NCI-H1092 treated with DMSO at 0.1 percent for 48 hours (cell line): ENCODE measurements around the gene ZNF165.
"Not testable (repeated sequence)": the region's sequence is repeated elsewhere in the genome, so short reads cannot be mapped to it uniquely, and the experiment has no call there.

Source experiments
- DNase-seq: peaks from one replicate; lab custom pipeline; 2025; lab: John Stamatoyannopoulos, UW

ZNF165 gene

DNA sequence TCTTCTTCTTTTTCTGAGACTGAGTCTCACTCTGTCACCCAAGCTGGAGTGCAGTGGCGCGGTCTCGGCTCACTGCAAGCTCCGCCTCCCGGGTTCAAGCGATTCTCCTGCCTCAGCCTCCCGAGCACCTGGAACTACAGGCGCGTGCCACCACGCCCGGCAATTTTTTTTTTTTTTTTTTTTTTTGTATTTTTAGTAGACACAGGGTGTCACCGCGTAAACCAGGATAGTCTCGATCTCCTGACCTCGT, at the start of gene ZNF165:
ZNF165 (plus strand) TSS at position 188 of the 250 bp plus-strand sequence. CDS start 4,913 bp downstream, outside the sequence.
- not testable (repeated sequence) for DNase-seq

DNA sequence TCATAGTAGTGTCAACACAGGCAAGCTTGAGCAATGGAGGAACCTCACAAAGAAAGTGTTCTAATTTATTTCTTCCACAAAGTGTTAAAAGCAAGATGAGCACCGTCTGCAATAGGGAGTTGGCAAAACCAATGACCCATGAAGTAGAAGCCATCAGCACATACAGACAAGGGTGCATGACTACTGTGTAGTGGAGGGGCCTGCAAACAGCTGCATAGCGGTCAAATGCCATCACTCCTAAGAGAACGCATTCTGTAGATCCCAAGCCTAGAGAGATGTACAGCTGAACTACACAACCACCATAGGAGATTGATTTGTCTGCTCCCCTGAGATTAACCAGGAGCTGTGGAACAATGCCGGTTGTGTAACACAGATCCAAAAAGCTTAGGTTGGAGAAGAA, 26.8 kb upstream of the ZNF165 start:
- DNase-seq, result no peak

DNA sequence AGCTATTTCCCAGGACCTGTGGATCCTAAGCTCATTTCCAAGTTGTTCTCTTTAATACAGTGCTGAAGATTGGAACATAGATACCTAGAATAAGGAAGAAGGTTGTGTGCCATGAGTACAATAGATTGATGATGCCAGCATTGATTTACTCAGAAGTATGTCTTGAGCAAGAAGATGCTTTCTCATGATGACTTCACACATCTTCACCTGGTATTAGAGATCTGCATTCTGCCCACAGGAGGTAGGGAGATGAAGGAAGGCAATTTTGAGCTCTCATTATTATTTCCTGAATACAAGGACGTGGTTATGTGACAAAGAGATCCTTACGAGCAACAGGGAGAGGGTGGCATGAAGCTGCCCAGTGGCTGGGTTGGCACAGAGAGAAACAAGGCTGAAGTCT, 20.0 kb upstream of the ZNF165 start:
- no peak for DNase-seq

DNA sequence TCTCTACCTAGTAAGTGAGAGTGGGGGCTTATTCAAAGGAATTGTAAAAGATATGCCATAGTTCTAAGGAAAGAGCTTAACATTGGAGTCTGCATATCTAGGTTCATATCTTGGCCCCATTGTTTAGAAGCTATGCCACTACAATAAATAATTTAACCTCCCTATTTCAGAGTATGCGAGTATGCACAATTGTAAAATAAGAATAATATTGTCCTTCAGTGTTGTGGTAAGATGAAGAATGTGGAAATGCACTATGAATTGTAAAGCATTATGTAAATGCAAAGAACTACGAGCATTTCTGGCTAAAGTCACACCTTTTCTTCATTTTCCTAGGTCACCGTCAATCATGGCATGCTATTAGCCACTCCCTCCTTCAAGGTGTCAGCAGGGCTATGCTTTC, 16.1 kb upstream of the ZNF165 start:
- no peak for DNase-seq

- DNase-seq, result no peak
Measured at GRCh38 chr6:28068067-28068466, 12.3 kb upstream of the ZNF165 start.

DNA sequence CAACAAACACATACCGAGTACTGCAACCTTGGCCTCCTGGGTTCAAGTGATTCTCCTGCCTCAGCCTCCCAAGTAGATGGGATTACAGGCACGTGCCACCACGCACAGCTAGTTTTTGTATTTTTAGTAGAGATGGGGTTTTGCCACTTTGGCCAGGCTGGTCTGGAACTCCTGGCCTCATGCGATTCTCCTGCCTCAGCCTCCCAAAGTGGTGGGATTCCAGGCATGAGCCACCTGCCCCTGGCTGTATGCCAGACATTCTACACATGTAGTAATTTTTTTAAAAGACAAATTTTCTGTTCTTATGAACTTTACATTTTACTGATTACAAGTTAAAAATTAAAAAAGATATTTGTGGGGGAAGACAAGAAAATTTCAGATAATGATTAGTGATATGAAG, 9.4 kb upstream of the ZNF165 start:
- not testable (repeated sequence) for DNase-seq

GRCh38 chr6:28078050-28078449, 2.3 kb upstream of the ZNF165 start:
- no peak for DNase-seq

DNA sequence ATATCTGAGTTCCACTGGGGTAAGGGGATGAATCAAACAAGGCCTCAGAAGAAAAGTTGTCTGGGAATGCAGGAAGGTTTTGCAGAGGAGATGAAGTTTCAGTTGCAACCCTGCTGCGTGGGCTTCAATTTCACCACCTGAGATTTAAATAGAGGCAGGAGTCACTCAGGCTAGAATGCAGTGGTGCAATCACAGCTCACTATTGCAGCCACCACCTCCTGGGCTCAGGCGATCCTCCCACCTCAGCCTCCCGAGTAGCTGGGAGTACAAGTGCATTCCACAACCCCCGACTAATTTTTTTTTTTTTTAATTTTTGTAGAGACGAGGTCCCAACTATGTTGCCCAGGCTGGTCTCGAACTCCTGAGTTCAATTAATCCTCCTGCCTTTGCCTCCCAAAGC, 1.5 kb upstream of the ZNF165 start:
- no peak for DNase-seq

DNA sequence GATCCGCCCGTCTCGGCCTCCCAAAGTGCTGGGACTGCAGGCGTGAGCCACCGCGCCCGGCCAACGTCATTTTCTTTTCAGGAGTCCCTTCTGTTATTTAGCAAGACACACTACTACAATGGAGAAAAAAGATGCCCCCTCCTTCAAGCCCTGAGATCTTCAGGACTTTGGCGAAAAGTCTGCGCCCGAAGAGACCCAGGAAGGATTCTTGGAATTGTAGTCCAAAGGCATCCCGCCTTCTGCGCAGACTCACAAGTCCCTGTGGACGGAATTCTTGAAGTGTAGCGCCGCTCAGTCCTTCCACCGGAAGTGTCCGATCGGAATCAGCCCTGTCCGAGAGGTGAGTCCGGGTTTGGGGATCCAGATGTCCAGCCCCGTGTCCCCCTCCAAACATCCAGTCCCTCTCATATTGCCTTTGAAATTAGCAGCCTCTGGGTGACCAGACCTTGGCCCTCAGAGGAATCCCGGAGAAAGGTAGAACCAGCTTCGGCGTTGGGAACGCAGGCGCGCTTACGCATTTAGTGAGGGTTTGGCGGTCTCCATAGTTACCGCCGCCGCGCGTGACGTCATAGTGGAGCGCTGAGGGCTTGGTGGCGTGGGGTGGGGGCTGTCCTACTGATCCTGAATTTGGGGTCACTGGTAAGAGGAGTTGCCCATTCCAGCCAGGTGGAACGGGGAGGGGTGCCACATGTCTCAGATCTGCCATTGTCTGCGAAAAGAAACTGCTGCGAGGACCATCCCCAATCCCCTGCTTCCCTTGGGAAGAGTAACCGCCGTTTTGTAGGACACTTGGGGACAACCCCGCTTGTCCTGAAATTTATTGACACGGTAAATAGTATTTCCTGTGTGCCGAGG, 490 bp downstream of the ZNF165 start:
- DNase-seq, result peak; percentile 72

GRCh38 chr6:28081486-28081751, 1.1 kb downstream of the ZNF165 start:
- no peak for DNase-seq

DNA sequence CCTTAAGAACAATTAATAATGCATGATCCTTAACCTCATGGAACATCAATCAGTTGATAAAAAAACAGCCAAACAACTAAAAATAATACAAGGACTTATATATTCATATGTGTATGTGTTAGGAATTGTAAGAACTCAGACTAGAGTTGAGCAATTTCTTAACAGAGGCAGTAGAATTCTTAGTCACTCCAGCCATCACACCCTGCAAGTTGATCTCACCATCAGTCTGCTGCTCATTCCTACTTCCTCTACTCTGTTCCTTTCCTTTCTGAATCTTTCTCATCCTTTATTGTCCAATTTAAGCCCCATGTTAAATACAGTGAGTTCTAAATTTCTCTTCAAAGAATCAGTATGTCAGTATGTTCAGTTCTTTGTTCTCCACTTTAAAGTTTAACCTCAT, 2.6 kb downstream of the ZNF165 start:
- DNase-seq, result no peak

DNA sequence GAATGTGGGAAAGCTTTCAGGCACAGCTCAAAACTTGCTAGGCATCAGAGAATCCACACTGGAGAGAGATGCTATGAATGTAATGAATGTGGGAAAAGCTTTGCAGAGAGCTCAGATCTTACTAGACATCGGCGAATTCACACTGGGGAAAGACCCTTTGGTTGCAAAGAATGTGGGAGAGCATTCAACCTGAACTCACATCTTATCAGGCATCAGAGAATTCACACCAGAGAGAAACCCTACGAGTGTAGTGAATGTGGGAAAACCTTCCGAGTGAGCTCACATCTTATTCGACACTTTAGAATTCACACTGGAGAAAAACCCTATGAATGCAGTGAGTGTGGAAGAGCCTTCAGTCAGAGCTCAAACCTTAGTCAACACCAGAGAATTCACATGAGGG, 8.7 kb downstream of the ZNF165 start:
- DNase-seq, result no peak

DNA sequence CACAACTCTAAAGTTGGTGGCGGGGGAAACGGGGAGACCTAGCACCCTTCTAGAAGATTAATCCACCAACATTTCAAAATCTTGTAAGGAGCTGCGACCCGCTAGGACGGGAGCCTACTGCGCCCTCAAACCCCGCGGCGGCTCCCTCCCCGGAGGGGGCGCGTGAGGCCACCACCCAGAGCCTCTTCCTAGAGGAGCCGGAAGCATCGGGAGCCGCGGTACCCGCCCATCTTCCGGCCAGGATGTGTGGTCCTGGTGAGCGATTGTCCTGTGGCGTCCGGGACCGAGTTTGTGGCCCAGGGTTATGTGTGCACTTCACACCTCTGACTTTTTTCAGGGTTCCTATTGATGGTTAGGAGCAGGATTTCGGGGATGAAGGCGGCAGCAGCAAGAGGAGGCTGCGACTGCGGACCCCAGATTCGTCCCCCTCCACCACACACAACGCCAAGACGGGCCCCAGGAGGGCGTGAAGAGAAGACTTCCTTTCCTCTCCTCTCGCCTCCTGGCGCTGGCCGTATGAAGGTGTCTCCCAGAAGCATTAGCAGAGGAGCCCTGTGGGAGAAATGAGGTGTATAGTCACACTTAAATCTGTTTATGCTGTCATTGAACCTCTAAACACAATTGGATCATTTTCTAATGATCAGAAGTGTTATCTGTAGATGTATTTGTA, 10.7 kb downstream of the ZNF165 start:
- no peak for DNase-seq

GRCh38 chr6:28102222-28102621, 21.9 kb downstream of the ZNF165 start:
- DNase-seq, result not testable (repeated sequence)

- not testable (repeated sequence) for DNase-seq
Measured at GRCh38 chr6:28102699-28103098, 22.3 kb downstream of the ZNF165 start.

DNA sequence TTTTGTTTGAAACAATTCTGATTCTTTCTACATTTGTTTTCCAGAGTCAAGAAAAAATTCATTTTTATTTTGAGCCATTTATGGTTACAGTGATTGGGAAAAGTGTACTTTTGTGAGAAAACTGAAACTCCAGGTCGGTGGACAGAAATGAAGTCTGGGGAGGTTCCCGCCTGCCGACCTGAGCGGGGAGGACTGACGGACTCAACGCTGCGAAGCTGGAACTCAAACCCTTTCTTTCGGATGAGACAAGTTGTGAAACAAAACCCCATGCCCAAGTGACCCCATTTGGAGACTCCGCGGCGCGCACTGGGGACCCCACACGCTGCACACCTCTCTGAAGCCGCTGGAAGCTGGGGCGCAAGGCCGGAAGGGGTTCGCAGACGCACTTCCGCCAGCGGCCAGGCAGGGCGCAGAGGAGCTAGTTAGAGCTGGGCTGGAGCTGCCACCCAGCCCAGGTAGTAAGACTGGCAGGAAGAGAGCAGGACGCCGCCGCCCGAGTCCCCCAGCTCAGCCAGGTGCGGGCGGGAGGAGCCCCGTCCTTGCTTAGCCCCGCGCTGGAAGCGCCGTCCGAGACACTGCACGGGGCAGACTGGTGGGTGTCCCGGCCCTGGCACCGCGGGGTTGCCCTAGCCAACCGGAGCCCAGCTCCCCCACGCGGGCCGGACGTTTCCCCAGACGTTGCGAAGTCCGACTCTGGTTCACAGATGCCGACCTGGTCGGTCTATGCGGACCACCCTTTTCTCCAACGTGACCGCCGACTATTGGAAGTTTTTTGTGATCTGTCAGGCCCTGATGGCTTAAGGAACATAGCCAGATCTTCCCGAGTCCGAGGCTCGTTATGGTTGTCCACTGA, 24.2 kb downstream of the ZNF165 start:
- peak; percentile 74 for DNase-seq

DNA sequence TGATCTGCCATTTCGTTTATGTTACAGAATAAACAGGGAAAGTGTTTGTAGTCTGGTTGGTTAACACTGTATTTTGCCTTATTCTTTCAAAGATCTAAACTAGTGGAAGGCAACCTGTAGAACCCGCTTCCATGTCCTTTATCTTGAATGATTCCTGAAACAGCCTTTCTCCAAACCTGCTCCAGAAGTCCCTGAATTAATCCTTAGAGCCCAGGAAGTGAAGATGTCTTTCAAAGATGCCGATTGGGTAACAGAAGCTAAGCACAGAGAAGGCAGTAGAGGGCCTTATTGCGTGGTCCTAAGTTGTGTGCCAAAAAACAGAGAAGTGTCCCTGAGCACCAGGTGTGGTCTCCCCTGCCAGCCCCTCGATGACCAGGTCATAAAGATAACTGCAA, 24.9 kb downstream of the ZNF165 start:
- no peak for DNase-seq

GRCh38 chr6:28107506-28107905, 27.1 kb downstream of the ZNF165 start:
- no peak for DNase-seq

DNA sequence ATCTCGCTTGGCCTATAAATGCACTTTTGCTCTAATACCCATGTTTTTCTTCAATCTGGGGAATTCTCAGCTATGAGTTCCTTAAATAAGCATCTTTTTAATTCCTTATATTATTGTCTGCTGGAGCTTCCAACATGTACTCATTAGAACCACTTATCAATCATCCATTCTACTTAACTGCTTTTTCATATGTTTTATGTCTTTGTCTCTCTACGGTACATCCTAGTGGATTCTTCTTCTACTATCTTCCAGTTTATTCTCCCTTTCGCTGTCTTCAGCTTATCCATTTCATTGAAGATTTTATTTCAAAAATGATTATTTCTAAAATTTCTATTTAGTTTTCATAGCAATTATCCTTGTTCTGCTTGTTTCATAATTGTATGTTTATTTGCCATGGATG, 31.6 kb downstream of the ZNF165 start:
- DNase-seq, result no peak

- no peak for DNase-seq
Measured at GRCh38 chr6:28115799-28116198, 35.4 kb downstream of the ZNF165 start.

- no peak for DNase-seq
Measured at GRCh38 chr6:28117386-28118050, 37.1 kb downstream of the ZNF165 start.

DNA sequence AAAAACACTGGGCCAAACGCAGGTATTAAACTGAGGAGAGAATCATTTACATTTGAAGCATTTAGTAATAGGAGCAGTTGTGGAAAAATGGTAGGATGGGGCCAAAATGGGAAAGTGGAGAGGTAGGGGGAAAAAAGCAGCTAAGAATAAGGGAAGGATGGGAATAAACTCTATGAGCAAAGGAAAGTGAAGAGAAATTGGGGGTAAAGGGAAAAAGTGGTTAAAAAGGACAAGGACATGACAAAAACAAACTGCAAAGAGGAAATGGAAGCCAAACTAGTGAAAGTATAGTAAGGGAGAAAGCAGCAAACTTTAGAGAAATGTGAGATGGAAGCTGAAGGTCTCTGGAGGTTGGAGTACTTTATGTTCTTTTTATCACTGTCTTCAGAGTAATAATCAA, 37.8 kb downstream of the ZNF165 start:
- no peak for DNase-seq

DNA sequence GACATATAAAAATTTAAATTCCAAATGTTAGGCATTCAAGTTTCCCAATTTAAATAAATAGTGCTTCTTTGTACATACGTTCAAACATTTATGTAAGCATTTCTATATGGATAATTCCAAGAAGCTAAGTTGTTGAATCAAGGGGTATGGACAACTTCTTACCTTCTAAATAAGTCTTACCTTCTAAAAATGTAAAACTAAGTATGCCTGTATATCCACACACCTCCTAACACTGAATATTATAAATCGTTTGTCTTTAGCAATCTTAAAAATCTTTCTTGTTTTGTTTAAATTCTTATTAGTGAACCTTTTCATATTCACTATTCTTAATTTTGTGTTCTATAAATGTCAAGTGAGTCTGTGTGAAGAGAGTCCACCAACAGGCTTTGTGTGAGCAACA, 41.5 kb downstream of the ZNF165 start:
- no peak for DNase-seq
